Neural progenitor cell (in vitro differentiated cells): ENCODE data around the gene CHCHD6. TPM values are rescaled to one million over a fixed set of nuclear protein-coding genes. Genes with fewer than 3 reads are reported as not detected.

Experiments
- DNase-seq: peaks from one replicate; pipeline ENCODE4 v3.0.0-alpha.2; 2016; ENCODE audit warnings: low spot score
- H2AFZ ChIP-seq: fragments of 200-600 bp; sonication (generic); replicated peaks from 2 replicates; pipeline ENCODE4 v1.6.1; 2016; ENCODE audit warnings: antibody characterized with exemption
- H3F3A ChIP-seq: fragments of 200-600 bp; sonication (generic); 2 replicates; pipeline ENCODE4 v1.6.1; 2016; ENCODE audit warnings: antibody characterized with exemption, low read depth
- H3K27ac ChIP-seq: fragments of 200-600 bp; sonication (generic); 2 replicates; pipeline ENCODE4 v1.5.1; 2016; ENCODE audit warnings: mild to moderate bottlenecking
- H3K27me3 ChIP-seq: fragments of 200-600 bp; sonication (generic); 2 replicates; pipeline ENCODE4 v1.6.1; 2016; ENCODE audit warnings: mild to moderate bottlenecking, moderate library complexity
- H3K36me3 ChIP-seq: fragments of 200-600 bp; sonication (generic); 2 replicates; pipeline ENCODE4 v1.5.1; 2016
- H3K4me1 ChIP-seq: fragments of 200-600 bp; sonication (generic); 2 replicates; pipeline ENCODE4 v1.6.1; 2016; ENCODE audit warnings: mixed run types
- H3K4me2 ChIP-seq: fragments of 200-600 bp; sonication (generic); 2 replicates; pipeline ENCODE4 v1.6.1; 2016
- H3K4me3 ChIP-seq: fragments of 200-600 bp; sonication (generic); 2 replicates; pipeline ENCODE4 v1.5.1; 2016
- H3K79me2 ChIP-seq: fragments of 200-600 bp; sonication (generic); 2 replicates; pipeline ENCODE4 v1.6.1; 2016; ENCODE audit warnings: low read depth
- H3K9ac ChIP-seq: fragments of 200-600 bp; sonication (generic); 2 replicates; pipeline ENCODE4 v1.6.1; 2016
- H3K9me3 ChIP-seq: fragments of 200-600 bp; sonication (generic); 2 replicates; pipeline ENCODE4 v1.5.1; 2016; ENCODE audit warnings: low read depth
- H4K20me1 ChIP-seq: fragments of 200-600 bp; sonication (generic); 2 replicates; pipeline ENCODE4 v1.6.1; 2016; ENCODE audit warnings: low read depth
- H3K27ac Mint-ChIP-seq: 3 replicates; pipeline ENCODE4 v1.8.0; 2021; ENCODE audit warnings: mixed read lengths
- H3K27me3 Mint-ChIP-seq: 2 replicates; pipeline ENCODE4 v1.8.0; 2022; ENCODE audit warnings: low read depth, mild to moderate bottlenecking, inconsistent platforms, moderate library complexity, mixed read lengths; ENCODE audit not compliant: insufficient read depth
- H3K36me3 Mint-ChIP-seq: 3 replicates; pipeline ENCODE4 v1.8.0; 2021; ENCODE audit warnings: mixed read lengths
- H3K4me1 Mint-ChIP-seq: 3 replicates; pipeline ENCODE4 v1.8.0; 2021; ENCODE audit warnings: mixed read lengths
- H3K4me3 Mint-ChIP-seq: 3 replicates; pipeline ENCODE4 v1.8.0; 2021; ENCODE audit warnings: mild to moderate bottlenecking, moderate library complexity, mixed read lengths
- H3K9me3 Mint-ChIP-seq: 3 replicates; pipeline ENCODE4 v1.8.0; 2020; ENCODE audit warnings: mixed read lengths
- CTCF ChIP-seq: fragments of 200-600 bp; sonication (generic); IDR thresholded peaks from 2 replicates; pipeline ENCODE4 v1.5.1; 2017; ENCODE audit warnings: antibody characterized with exemption, mild to moderate bottlenecking
- EZH2 ChIP-seq: fragments of 200-600 bp; sonication (generic); IDR thresholded peaks from 2 replicates; pipeline ENCODE4 v1.6.1; 2017; ENCODE audit warnings: antibody characterized with exemption, mild to moderate bottlenecking, moderate library complexity
- EZH2phosphoT487 ChIP-seq: fragments of 200-600 bp; sonication (generic); IDR thresholded peaks from 2 replicates; pipeline ENCODE4 v1.6.1; 2017; ENCODE audit warnings: antibody characterized with exemption
- total RNA-seq: library from RNA; depleted of rRNA; stranded (reverse); fragments of >200 nt; gene quantifications from 2 replicates; pipeline ENCODE4 v1.2.3, GENCODE V29; 2015; ENCODE audit warnings: low replicate concordance

CHCHD6 gene
- total RNA-seq, 1 donor from 2014 or later: 35.7 TPM

- H3K27ac ChIP-seq: no peak overlapping the region
- peaks cover 90% of the 10 kb centered on the region for H3K79me2 ChIP-seq
- no peak overlapping the region for H3K4me3 Mint-ChIP-seq
- no peak overlapping the region for H3K4me2 ChIP-seq
- H3K9me3 Mint-ChIP-seq: no peaks in the 10 kb centered on the region
- H2AFZ ChIP-seq: no peak overlapping the region
- no peak overlapping the region for H3K9ac ChIP-seq
- H3K27ac Mint-ChIP-seq: no peak overlapping the region
- H3K4me3 ChIP-seq: no peak overlapping the region
- no peaks in the 10 kb centered on the region for H3K36me3 ChIP-seq
- H4K20me1 ChIP-seq: peaks cover 91% of the 10 kb centered on the region
- peaks cover 2% of the 10 kb centered on the region for H3K36me3 Mint-ChIP-seq
- TF ChIP-seq CTCF: no peak
- no peak for TF ChIP-seq EZH2phosphoT487
- TF ChIP-seq EZH2: no peak
- peaks cover 3% of the 10 kb centered on the region for H3K27me3 Mint-ChIP-seq
- no peaks in the 10 kb centered on the region for H3F3A ChIP-seq
- H3K4me1 Mint-ChIP-seq: peaks cover 14% of the 10 kb centered on the region
- no peak for DNase-seq
- no peaks in the 10 kb centered on the region for H3K9me3 ChIP-seq
- peaks cover 13% of the 10 kb centered on the region for H3K4me1 ChIP-seq
- no peaks in the 10 kb centered on the region for H3K27me3 ChIP-seq
Observed at GRCh38 chr3:126987596-126987995, 283.6 kb downstream of the CHCHD6 start.

GRCh38 chr3:126988451-126989021 lies 284.5 kb downstream of the CHCHD6 start:
- H3K9me3 Mint-ChIP-seq: no peaks in the 10 kb centered on the region
- peaks cover 3% of the 10 kb centered on the region for H3K27me3 Mint-ChIP-seq
- Histone ChIP-seq H3K27ac (no peak overlapping the region), H3K9ac (no peak overlapping the region), H3F3A (no peaks in the 10 kb centered on the region), H3K9me3 (no peaks in the 10 kb centered on the region), H3K4me1 (peaks cover 13% of the 10 kb centered on the region), H3K4me3 (no peak overlapping the region), H4K20me1 (peaks cover 100% of the 10 kb centered on the region), H2AFZ (no peak overlapping the region), H3K27me3 (no peaks in the 10 kb centered on the region), H3K4me2 (no peak overlapping the region), H3K36me3 (no peaks in the 10 kb centered on the region), H3K79me2 (peaks cover 98% of the 10 kb centered on the region)
- no peak overlapping the region for H3K4me3 Mint-ChIP-seq
- TF ChIP-seq EZH2phosphoT487 (no peak), CTCF (no peak), EZH2 (no peak)
- H3K27ac Mint-ChIP-seq: no peak overlapping the region
- peaks cover 2% of the 10 kb centered on the region for H3K36me3 Mint-ChIP-seq
- H3K4me1 Mint-ChIP-seq: peaks cover 14% of the 10 kb centered on the region
- no peak for DNase-seq

- peaks cover 11% of the 10 kb centered on the region for H3K4me1 ChIP-seq
- H3K4me1 Mint-ChIP-seq: peaks cover 14% of the 10 kb centered on the region
- no peaks in the 10 kb centered on the region for H3K36me3 ChIP-seq
- H3K27ac ChIP-seq: no peak overlapping the region
- H3F3A ChIP-seq: no peaks in the 10 kb centered on the region
- no peak overlapping the region for H3K4me3 ChIP-seq
- H3K27ac Mint-ChIP-seq: no peak overlapping the region
- no peaks in the 10 kb centered on the region for H3K9me3 ChIP-seq
- H4K20me1 ChIP-seq: peaks cover 100% of the 10 kb centered on the region
- H3K9me3 Mint-ChIP-seq: no peaks in the 10 kb centered on the region
- TF ChIP-seq CTCF (no peak), EZH2 (no peak), EZH2phosphoT487 (no peak)
- peaks cover 3% of the 10 kb centered on the region for H3K27me3 Mint-ChIP-seq
- H3K4me2 ChIP-seq: no peak overlapping the region
- peaks cover 98% of the 10 kb centered on the region for H3K79me2 ChIP-seq
- peaks cover 6% of the 10 kb centered on the region for H3K36me3 Mint-ChIP-seq
- DNase-seq: no peak
- peak overlapping the region; percentile 15 for H3K4me3 Mint-ChIP-seq
- no peak overlapping the region for H2AFZ ChIP-seq
- H3K27me3 ChIP-seq: no peaks in the 10 kb centered on the region
- no peak overlapping the region for H3K9ac ChIP-seq
Observed at GRCh38 chr3:126989316-126990023, 285.4 kb downstream of the CHCHD6 start.
